ENCODE measurements around the gene WFIKKN1. TPM values are rescaled to one million over a fixed set of nuclear protein-coding genes. Genes with fewer than 3 reads are reported as not detected.

WFIKKN1 gene
- total RNA-seq, 3 donors from 2014 or later, result 1.1 to 2.2 (median 1.6) TPM

DNA sequence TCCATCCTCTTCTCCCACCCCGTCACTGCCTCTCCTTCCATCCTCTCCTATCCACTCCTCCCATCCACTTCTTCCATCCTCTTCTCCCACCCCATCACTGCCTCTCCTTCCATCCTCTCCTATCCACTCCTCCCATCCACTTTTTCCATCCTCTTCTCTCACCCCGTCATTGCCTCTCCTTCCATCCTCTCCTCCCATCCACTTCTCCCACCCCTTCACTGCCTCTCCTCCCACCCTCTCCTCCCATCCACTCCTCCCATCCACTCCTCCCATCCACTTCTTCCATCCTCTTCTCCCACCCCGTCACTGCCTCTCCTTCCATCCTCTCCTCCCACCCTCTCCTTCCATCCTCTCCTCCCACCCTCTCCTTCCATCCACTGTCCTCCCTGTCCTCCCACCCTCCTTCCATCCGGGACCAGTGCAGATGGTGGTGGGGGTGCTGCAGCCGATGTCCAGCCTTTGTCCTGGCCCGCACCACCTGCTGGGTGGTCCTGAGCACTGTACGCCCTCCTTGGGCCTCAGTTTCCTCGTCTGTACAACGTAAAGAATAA, 1.1 kb downstream of the WFIKKN1 start:
- intact Hi-C loops (cut with DNase I, micrococcal nuclease), result no loop called here
- ATAC-seq (no peak), DNase-seq (no peak)
- Histone ChIP-seq H3K4me1 (ENCODE audit: low read depth) (peaks cover 19% of the 10 kb centered on the region), H3K9me3 (no peaks in the 10 kb centered on the region), H3K4me3 (no peak overlapping the region), H3K36me3 (ENCODE audit: low read depth) (no peaks in the 10 kb centered on the region)
- TF ChIP-seq, protein P1, sequence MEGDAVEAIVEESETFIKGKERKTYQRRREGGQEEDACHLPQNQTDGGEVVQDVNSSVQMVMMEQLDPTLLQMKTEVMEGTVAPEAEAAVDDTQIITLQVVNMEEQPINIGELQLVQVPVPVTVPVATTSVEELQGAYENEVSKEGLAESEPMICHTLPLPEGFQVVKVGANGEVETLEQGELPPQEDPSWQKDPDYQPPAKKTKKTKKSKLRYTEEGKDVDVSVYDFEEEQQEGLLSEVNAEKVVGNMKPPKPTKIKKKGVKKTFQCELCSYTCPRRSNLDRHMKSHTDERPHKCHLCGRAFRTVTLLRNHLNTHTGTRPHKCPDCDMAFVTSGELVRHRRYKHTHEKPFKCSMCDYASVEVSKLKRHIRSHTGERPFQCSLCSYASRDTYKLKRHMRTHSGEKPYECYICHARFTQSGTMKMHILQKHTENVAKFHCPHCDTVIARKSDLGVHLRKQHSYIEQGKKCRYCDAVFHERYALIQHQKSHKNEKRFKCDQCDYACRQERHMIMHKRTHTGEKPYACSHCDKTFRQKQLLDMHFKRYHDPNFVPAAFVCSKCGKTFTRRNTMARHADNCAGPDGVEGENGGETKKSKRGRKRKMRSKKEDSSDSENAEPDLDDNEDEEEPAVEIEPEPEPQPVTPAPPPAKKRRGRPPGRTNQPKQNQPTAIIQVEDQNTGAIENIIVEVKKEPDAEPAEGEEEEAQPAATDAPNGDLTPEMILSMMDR (IDR thresholded peaks at IDR 0.05), result no peak

DNA sequence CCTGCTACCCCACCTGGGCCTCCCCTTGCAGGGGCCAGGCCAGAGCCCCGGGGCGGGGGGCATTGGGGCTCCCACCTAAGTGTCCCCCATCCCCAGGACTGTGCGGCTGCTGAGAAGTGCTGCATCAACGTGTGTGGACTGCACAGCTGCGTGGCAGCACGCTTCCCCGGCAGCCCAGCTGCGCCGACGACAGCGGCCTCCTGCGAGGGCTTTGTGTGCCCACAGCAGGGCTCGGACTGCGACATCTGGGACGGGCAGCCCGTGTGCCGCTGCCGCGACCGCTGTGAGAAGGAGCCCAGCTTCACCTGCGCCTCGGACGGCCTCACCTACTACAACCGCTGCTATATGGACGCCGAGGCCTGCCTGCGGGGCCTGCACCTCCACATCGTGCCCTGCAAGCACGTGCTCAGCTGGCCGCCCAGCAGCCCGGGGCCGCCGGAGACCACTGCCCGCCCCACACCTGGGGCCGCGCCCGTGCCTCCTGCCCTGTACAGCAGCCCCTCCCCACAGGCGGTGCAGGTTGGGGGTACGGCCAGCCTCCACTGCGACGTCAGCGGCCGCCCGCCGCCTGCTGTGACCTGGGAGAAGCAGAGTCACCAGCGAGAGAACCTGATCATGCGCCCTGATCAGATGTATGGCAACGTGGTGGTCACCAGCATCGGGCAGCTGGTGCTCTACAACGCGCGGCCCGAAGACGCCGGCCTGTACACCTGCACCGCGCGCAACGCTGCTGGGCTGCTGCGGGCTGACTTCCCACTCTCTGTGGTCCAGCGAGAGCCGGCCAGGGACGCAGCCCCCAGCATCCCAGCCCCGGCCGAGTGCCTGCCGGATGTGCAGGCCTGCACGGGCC, 1.9 kb downstream of the WFIKKN1 start:
- ATAC-seq (no peak), DNase-seq (no peak)
- Histone ChIP-seq H3K4me3 (no peak overlapping the region), H3K4me1 (ENCODE audit: low read depth) (peaks cover 24% of the 10 kb centered on the region), H3K9me3 (no peaks in the 10 kb centered on the region), H3K36me3 (ENCODE audit: low read depth) (no peaks in the 10 kb centered on the region)
- intact Hi-C loops (cut with DNase I, micrococcal nuclease), result no loop called here
- TF ChIP-seq, protein P1 (IDR thresholded peaks at IDR 0.05), result no peak

DNA sequence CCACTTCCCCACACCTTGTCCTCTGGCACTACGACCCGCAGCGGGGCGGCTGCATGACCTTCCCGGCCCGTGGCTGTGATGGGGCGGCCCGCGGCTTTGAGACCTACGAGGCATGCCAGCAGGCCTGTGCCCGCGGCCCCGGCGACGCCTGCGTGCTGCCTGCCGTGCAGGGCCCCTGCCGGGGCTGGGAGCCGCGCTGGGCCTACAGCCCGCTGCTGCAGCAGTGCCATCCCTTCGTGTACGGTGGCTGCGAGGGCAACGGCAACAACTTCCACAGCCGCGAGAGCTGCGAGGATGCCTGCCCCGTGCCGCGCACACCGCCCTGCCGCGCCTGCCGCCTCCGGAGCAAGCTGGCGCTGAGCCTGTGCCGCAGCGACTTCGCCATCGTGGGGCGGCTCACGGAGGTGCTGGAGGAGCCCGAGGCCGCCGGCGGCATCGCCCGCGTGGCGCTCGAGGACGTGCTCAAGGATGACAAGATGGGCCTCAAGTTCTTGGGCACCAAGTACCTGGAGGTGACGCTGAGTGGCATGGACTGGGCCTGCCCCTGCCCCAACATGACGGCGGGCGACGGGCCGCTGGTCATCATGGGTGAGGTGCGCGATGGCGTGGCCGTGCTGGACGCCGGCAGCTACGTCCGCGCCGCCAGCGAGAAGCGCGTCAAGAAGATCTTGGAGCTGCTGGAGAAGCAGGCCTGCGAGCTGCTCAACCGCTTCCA, 2.7 kb downstream of the WFIKKN1 start:
- Histone ChIP-seq H3K36me3 (ENCODE audit: low read depth) (no peaks in the 10 kb centered on the region), H3K4me1 (ENCODE audit: low read depth) (peaks cover 25% of the 10 kb centered on the region), H3K4me3 (no peak overlapping the region), H3K9me3 (no peaks in the 10 kb centered on the region)
- no peak for DNase-seq
- no peak for ATAC-seq
- TF ChIP-seq, protein P1 (IDR thresholded peaks at IDR 0.05), result no peak
- intact Hi-C loops (cut with DNase I, micrococcal nuclease), result no loop called here

- H3K36me3 ChIP-seq (ENCODE audit: low read depth), result no peaks in the 10 kb centered on the region
- no peaks in the 10 kb centered on the region for H3K9me3 ChIP-seq
- intact Hi-C loops (cut with DNase I, micrococcal nuclease), result no loop called here
- ATAC-seq, result no peak
- TF ChIP-seq, protein P1 (IDR thresholded peaks at IDR 0.05), result no peak
- DNase-seq, result no peak
- peaks cover 25% of the 10 kb centered on the region for H3K4me1 ChIP-seq (ENCODE audit: low read depth)
- no peak overlapping the region for H3K4me3 ChIP-seq
These were observed 3.4 kb downstream of the WFIKKN1 start for GRCh38 chr16:634051-634670.

DNA sequence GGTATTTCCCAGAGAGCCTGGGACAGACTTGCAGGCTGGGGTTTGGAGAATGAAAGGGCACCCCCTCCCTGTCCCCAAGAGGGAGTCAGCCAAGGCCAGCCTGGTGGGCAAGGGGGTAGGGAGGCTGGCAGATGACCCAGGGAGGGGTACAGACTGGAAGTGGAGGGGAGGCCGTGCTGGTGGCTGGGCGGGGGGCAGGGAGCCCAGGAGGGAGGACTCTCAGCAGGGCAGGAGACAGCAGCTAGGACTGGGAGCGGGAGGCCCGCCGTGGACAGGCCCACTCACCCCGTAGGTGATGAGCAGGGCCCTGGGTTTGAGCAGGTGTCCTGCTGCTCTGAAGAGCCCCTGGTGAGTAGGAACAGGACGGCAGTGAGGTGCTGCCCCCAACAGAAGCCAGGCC, 4.2 kb downstream of the WFIKKN1 start:
- ATAC-seq, result no peak
- Histone ChIP-seq H3K4me1 (ENCODE audit: low read depth) (peaks cover 25% of the 10 kb centered on the region), H3K9me3 (no peaks in the 10 kb centered on the region), H3K4me3 (no peak overlapping the region), H3K36me3 (ENCODE audit: low read depth) (no peaks in the 10 kb centered on the region)
- intact Hi-C loops (cut with DNase I, micrococcal nuclease), result no loop called here
- DNase-seq, result no peak
- TF ChIP-seq, protein P1 (IDR thresholded peaks at IDR 0.05), result no peak
